ENCODE results near the gene GRM1. TPM values are rescaled to one million over a fixed set of nuclear protein-coding genes. Genes with fewer than 3 reads are reported as not detected.

The GRM1 gene
- total RNA-seq, 2 donors from 2014 or later, result not detected

Other genes starting within 250 kb of the GRM1 start
- 1 to 10 TPM; 5.5 to 9.4 TPM for gene FBXO30, start 214.3 kb upstream of the GRM1 start, total RNA-seq
- gene SHPRH, start 64.7 kb upstream of the GRM1 start, total RNA-seq, result 10 to 100 TPM; 12.6 to 14.3 TPM